K562 (cell line): ENCODE measurements around the gene DNAJC18. TPM values are rescaled to one million over a fixed set of nuclear protein-coding genes. Genes with fewer than 3 reads are reported as not detected.
A peak's percentile ranks its signal among the peaks of the same experiment; 100 is the strongest.

Experiments
- CHD2 ChIP-seq: IDR thresholded peaks from 2 replicates; pipeline ENCODE4 v1.6.1; 2011; ENCODE audit warnings: low read depth, low read length
- CTCF ChIP-seq, 3 experiments: IDR thresholded peaks in 2 of 3; conservative IDR thresholded peaks in 1 of 3; 2 replicates each; pipeline ENCODE4 v1.5.1; 2011 to 2012; ENCODE audit warnings: low read length in 3 of 3, mild to moderate bottlenecking in 3 of 3, control low read depth in 2 of 3, improper control_type of control experiment in 1 of 3, inconsistent platforms in 1 of 3, low read depth in 1 of 3, mixed read lengths in 1 of 3, moderate library complexity in 1 of 3; ENCODE audit not compliant: insufficient read depth in 2 of 3
- ELF4 ChIP-seq: fragments of 450-650 bp; formaldehyde crosslinking; IDR thresholded peaks from 2 replicates; pipeline ENCODE4 v1.4.0; 2022; ENCODE audit warnings: missing genetic modification characterization
- HNRNPH1 ChIP-seq: fragments of 200-400 bp; formaldehyde crosslinking; optimal IDR thresholded peaks from 2 replicates; pipeline ENCODE3; 2017; ENCODE audit warnings: low read depth, mild to moderate bottlenecking, low read length, moderate library complexity
- NCOA1 ChIP-seq: fragments of 450-650 bp; IDR thresholded peaks from 2 replicates; pipeline ENCODE4 v1.6.1; 2016; ENCODE audit warnings: low read depth
- NFRKB ChIP-seq: fragments of 450-650 bp; IDR thresholded peaks from 2 replicates; pipeline ENCODE4 v1.6.1; 2016; ENCODE audit warnings: low read depth
- RAD51 ChIP-seq: fragments of 450-650 bp; IDR thresholded peaks from 2 replicates; pipeline ENCODE4 v1.7.1; 2016; ENCODE audit warnings: low read depth, mild to moderate bottlenecking, borderline replicate concordance
- SAP30 ChIP-seq: fragments of 200-600 bp; sonication (generic); IDR thresholded peaks from 2 replicates; pipeline ENCODE4 v1.6.1; 2012; ENCODE audit warnings: borderline replicate concordance, low read depth, mild to moderate bottlenecking, moderate library complexity, low read length, control low read depth, inconsistent platforms; ENCODE audit not compliant: insufficient read depth, poor library complexity, severe bottlenecking
- SMARCA5 ChIP-seq: fragments of 450-650 bp; IDR thresholded peaks from 2 replicates; pipeline ENCODE4 v1.6.1; 2016
- SMARCB1 ChIP-seq: IDR thresholded peaks from 2 replicates; pipeline ENCODE4 v1.6.1; 2011; ENCODE audit warnings: improper control_type of control experiment, low read depth; ENCODE audit not compliant: insufficient read length
- SNRNP70 ChIP-seq: fragments of 200-400 bp; formaldehyde crosslinking; optimal IDR thresholded peaks from 2 replicates; pipeline ENCODE3; 2017; ENCODE audit warnings: low read depth, low read length
- SRSF3 ChIP-seq: fragments of 200-400 bp; formaldehyde crosslinking; IDR thresholded peaks from 2 replicates; pipeline ENCODE4 v1.6.1; 2016; ENCODE audit warnings: mild to moderate bottlenecking, low read length, moderate library complexity; ENCODE audit not compliant: insufficient read depth
- ZBED1 ChIP-seq: IDR thresholded peaks from 2 replicates; pipeline ENCODE4 v1.6.1; 2014
- ZBTB9 ChIP-seq: fragments of 450-650 bp; formaldehyde crosslinking; IDR thresholded peaks from 2 replicates; pipeline ENCODE4 v1.4.0; 2020; ENCODE audit warnings: mild to moderate bottlenecking, moderate library complexity
- ZNF134 ChIP-seq: fragments of 250-450 bp; sonication (Bioruptor Pico); conservative IDR thresholded peaks from 2 replicates; pipeline ENCODE4 v1.4.0; 2020
- ZNF212 ChIP-seq: fragments of 450-650 bp; formaldehyde crosslinking; IDR thresholded peaks from 2 replicates; pipeline ENCODE4 v1.4.0; 2020; ENCODE audit warnings: mild to moderate bottlenecking
- ZNF431 ChIP-seq: sonication (generic); formaldehyde crosslinking; IDR thresholded peaks from 2 replicates; pipeline ENCODE4 v1.8.0; 2022; ENCODE audit warnings: mild to moderate bottlenecking, missing genetic modification reagents
- ZNF717 ChIP-seq: fragments of 250-450 bp; sonication (Bioruptor Pico); IDR thresholded peaks from 2 replicates; pipeline ENCODE4 v1.5.0; 2021
- ZSCAN32 ChIP-seq: fragments of 450-650 bp; formaldehyde crosslinking; IDR thresholded peaks from 2 replicates; pipeline ENCODE4 v1.4.0; 2020; ENCODE audit warnings: mild to moderate bottlenecking, moderate library complexity
- polyA plus RNA-seq, 8 experiments: library from polyadenylated mRNA; depleted of rRNA in 4 of 8; stranded (reverse) in 5 of 8; unstranded in 3 of 8; fragments of >200 nt; fragmentation: Nextera tagmentation in 2 of 8; fragmentation: Illumina TruSeq in 1 of 8; extraction: Ambion mirVana in 2 of 8; extraction: Trizol in 1 of 8; gene quantifications; 2 replicates each; pipeline versions ENCODE4 v1.2.1 to v1.2.3, GENCODE V29; 2011 to 2014; ENCODE audit warnings: inconsistent platforms in 1 of 8, missing spikeins in 1 of 8
- total RNA-seq, 7 experiments: library from RNA; depleted of rRNA in 6 of 7; stranded (reverse); fragments of >200 nt in 6 of 7; fragmentation: Illumina TruSeq in 2 of 7; extraction: Trizol in 2 of 7; gene quantifications; 2 replicates each; pipeline versions ENCODE4 v1.2.1 to v1.2.3, GENCODE V29; 2011 to 2021; ENCODE audit warnings: low replicate concordance in 1 of 7
- TF ChIP-seq, protein P1 (sequence below): sonication (generic); formaldehyde crosslinking; IDR thresholded peaks from 2 replicates; pipeline ENCODE4 v1.8.0; 2022; ENCODE audit warnings: mild to moderate bottlenecking, missing genetic modification reagents
- TF ChIP-seq, protein P2 (sequence below): fragments of 250-450 bp; sonication (Bioruptor Pico); IDR thresholded peaks from 2 replicates; pipeline ENCODE4 v1.4.0; 2020; ENCODE audit warnings: mild to moderate bottlenecking, moderate library complexity
- TF ChIP-seq, protein P3 (sequence below), 2 experiments: fragments of 450-650 bp in 1 of 2; sonication (generic) in 1 of 2; formaldehyde crosslinking in 1 of 2; IDR thresholded peaks in 1 of 2; conservative IDR thresholded peaks in 1 of 2; 2 replicates each; pipeline versions ENCODE4 v1.6.1 to v1.8.1; 2016 to 2023; ENCODE audit warnings: mild to moderate bottlenecking in 2 of 2, moderate library complexity in 2 of 2, inconsistent platforms in 1 of 2, missing genetic modification reagents in 1 of 2

DNAJC18 gene
- total and polyA plus RNA-seq, 9 of the 15 experiments (the other 6 are each of a cell fraction or from before 2014, with no cell fraction given), result 1.5 to 13.3 (median 7.5) TPM

- TF ChIP-seq NCOA1 (peak; percentile 54), RAD51 (no peak), SAP30 (no peak), ZBTB9 (CRISPR knock-in tag) (peak; percentile 74; the same call in 1 of the 2 replicates), HNRNPH1 (no peak), ZNF431 (no peak), ZNF134 (CRISPR knock-in tag) (peak; percentile 44; the same call in 1 of the 2 replicates), CHD2 (no peak), SMARCB1 (no peak), SRSF3 (0 out of 2 replicates have a peak, but pooled peaks have one; percentile 21), ELF4 (CRISPR knock-in tag) (peak; percentile 68), ZBED1 (no peak), SNRNP70 (no peak), CTCF (IDR thresholded peaks at IDR 0.05 in 2 of 3, conservative IDR thresholded peaks at IDR 0.05 in 1 of 3; ENCODE audit: insufficient read depth in 2 of 3, low read depth in 1 of 3, low read length in 3 of 3) (0 out of 6 replicates have a peak, but pooled peaks of 1 of the 3 experiments have one; percentile 3), ZNF717 (no peak), ZNF212 (CRISPR knock-in tag) (no peak), SMARCA5 (no peak), ZSCAN32 (CRISPR knock-in tag) (0 out of 2 replicates have a peak, but pooled peaks have one; percentile 6), NFRKB (peak; percentile 85; the same call in 1 of the 2 replicates)
- TF ChIP-seq, protein P1, sequence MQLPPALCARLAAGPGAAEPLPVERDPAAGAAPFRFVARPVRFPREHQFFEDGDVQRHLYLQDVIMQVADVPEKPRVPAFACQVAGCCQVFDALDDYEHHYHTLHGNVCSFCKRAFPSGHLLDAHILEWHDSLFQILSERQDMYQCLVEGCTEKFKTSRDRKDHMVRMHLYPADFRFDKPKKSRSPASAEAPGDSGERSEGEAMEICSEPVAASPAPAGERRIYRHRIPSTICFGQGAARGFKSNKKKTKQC (CRISPR knock-in tag), result no peak
- TF ChIP-seq, protein P2, sequence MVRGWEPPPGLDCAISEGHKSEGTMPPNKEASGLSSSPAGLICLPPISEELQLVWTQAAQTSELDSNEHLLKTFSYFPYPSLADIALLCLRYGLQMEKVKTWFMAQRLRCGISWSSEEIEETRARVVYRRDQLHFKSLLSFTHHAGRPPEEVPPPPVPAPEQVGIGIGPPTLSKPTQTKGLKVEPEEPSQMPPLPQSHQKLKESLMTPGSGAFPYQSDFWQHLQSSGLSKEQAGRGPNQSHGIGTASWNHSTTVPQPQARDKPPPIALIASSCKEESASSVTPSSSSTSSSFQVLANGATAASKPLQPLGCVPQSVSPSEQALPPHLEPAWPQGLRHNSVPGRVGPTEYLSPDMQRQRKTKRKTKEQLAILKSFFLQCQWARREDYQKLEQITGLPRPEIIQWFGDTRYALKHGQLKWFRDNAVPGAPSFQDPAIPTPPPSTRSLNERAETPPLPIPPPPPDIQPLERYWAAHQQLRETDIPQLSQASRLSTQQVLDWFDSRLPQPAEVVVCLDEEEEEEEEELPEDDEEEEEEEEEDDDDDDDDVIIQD (CRISPR knock-in tag), result peak; percentile 83; the same call in 1 of the 2 replicates
- TF ChIP-seq, protein P3, sequence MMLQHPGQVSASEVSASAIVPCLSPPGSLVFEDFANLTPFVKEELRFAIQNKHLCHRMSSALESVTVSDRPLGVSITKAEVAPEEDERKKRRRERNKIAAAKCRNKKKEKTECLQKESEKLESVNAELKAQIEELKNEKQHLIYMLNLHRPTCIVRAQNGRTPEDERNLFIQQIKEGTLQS (IDR thresholded peaks at IDR 0.05), result no peak; the same call in 1 of the 2 replicates
- TF ChIP-seq, protein P3 (CRISPR knock-in tag; conservative IDR thresholded peaks at IDR 0.05), result no peak; the same call in 1 of the 2 replicates
Measured at GRCh38 chr5:139482050-139482889, 42.9 kb upstream of the DNAJC18 start, which contains the start of gene STING1 (continued).
